GM21723 (cell line): ENCODE data around the gene TTC28.
"Not testable (repeated sequence)": the region's sequence is repeated elsewhere in the genome, so short reads cannot be mapped to it uniquely, and the experiment has no call there.

Source experiments
- ATAC-seq: cut with Tn5 transposase; IDR thresholded peaks from one replicate; pipeline ENCODE4 v1.9.1; 2021; ENCODE audit warnings: mild to moderate bottlenecking, moderate library complexity; ENCODE audit not compliant: unreplicated experiment

The TTC28 gene

GRCh38 chr22:28077166-28077565, 602.5 kb downstream of the TTC28 start:
- ATAC-seq, result no peak

DNA sequence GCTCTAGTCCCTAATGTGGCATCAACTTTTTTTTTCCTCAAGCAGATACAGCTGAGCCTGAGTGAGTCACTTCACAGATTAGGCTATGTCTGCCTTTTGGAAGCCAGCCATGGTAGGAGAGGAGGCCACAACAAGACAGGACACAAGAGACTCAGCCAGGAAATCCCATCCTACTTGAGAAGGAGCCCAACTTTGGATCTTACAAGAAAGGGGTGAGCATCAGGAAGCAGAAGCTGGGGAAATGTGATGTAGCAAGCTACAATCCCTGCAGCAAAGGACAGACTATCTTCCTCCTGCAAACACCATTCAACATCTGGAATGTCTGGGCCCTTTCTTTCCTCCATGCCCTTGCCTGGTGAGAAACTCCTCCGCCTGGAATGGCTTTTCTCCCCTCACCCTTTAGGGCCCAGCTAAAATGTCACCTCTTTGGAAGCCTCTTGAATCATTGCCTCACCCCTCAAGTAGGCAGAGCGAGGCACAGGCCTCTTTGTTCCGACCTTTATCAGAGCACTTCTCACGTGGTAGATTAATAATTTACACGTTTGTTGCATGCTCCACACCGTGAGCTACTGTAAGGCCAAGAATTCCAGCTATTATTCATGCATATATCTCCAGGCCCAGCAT, 604.2 kb downstream of the TTC28 start:
- no peak for ATAC-seq

DNA sequence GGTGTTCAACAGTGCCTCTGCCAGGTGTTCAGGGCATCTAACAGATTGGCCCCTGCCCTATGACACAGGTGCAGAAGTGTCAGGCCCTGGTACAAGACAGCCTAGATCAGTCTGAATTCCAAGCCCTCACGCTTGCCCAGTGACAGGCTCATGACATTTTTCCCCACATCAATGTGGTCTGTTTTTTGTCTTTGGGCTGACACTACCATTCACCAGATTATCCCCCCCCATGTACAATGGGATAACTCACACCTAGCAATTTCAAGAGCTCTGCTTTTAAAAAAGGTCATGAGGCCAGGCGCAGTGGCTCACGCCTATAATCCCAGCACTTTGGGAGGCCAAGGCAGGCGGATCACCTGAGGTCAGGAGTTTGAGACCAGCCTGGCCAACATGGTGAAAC, 605.1 kb downstream of the TTC28 start:
- no peak for ATAC-seq

- ATAC-seq, result no peak
Observed at GRCh38 chr22:28072066-28072465, 607.6 kb downstream of the TTC28 start.

- no peak for ATAC-seq
Observed at GRCh38 chr22:28068826-28069225, 610.8 kb downstream of the TTC28 start.

- ATAC-seq, result no peak
Observed at GRCh38 chr22:28064920-28065319, 614.7 kb downstream of the TTC28 start.

DNA sequence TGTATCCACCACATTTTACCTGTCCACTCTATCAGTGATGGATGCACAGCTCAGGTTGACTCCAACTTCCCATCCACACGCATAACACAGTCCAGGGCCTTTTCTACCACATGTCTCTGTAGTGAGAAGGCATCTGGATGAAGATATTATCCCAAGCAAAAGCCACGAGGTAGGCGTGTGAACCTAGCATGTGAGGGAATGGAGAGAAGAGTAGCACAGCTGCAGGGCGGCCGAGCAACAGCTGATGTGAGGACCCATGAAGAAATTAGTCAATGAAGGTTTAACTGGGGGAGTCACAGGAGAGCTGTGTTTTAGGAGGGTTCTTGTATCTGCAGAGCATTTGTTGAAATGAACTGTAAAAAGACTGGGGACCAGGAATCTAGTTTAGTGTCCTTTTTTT, 616.0 kb downstream of the TTC28 start:
- ATAC-seq, result no peak

DNA sequence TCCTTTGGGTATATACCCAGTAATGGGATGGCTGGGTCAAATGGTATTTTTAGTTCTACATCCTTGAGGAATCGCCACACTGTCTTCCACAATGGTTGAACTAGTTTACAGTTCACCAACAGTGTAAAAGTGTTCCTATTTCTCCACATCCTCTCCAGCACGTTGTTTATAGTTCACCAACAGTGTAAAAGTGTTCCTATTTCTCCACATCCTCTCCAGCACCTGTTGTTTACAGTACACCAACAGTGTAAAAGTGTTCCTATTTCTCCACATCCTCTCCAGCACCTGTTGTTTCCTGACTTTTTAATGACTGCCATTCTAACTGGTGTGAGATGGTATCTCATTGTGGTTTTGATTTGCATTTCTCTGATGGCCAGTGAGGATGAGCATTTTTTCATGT, 619.0 kb downstream of the TTC28 start:
- ATAC-seq, result not testable (repeated sequence)

DNA sequence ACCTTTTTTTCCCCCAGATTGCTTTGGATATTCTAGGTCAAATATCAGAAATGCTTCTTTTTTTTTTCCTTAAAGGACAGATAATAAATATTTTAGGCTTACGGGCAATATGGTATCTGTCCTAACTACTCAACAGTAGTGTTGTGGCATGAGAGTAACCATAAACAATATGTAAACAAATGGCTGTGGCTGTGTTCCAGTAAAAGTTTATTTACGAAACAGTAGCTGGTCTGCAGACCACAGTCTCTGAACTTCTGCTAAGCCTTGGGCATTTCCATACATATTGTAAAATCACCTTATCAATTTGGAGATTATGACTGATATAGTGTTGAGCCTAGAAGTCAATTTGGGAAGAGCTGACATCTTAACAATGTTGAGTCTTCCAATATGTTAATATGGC, 621.6 kb downstream of the TTC28 start:
- no peak for ATAC-seq

DNA sequence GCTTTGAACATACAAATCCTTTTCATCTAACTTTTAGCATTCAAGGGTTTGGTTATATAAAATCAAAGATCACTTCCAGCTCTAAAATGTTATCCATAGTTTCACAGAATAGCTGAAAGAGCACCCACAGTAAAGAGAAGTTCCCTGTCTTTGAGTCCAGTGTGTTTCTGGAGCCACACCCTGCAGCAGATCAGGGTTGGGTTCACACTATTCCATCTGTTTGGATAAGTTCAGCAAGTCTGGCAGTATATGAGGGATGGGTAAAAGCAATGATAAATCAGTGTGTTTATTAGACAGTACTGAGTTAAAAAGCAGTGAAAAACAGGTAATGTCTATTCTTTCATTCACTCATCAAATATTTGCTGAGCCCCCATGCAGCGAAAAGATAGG, 624.8 kb downstream of the TTC28 start:
- no peak for ATAC-seq

- no peak for ATAC-seq
Observed at GRCh38 chr22:28053896-28054818, 625.5 kb downstream of the TTC28 start.

DNA sequence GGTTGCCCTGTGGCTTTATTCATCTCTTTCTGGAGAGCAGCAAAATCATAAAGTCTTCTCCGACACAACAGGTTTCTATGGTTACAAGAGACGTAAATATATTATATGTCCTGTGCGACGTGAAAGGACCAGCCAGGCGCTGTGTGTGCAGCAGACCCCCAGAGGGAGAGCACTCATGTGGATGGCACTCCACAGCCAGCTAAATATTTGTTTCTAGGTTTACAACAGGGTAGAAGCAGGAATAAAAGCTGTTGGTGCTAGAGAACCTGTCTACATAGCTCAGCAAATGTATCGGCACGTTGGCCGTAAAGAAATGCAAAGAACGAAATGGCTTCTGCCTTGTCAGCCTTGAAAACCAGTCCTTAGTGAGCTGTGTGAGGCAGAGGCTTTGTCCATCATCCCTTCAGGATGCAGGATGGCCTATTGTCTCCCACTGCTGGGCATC, 626.8 kb downstream of the TTC28 start:
- no peak for ATAC-seq

DNA sequence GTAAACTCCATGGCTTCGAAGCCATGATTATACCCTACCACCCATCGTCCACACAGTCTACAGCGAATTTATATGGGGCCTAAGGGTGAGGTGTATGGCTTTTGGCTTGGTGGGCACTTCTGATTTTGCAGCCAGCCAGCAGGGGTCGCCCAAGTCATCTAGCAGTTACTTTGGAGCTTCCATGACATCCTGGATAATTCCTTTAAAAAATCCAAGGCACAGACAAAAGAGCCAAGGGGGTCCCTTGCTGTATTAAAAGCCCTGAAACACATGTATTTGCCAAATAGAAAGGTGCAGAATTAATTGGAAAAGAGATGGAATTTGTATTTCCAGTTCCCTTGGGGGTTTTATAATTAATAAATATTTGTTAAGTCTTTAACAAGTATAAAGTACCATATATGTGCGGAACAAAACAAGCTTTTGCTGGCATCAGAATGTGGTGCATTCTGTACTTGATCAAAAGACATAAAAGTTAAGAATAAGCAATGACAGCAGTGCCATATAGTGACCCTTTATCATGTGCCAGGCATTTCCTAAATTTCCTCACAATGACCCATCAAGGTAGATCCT, 627.8 kb downstream of the TTC28 start:
- no peak for ATAC-seq

DNA sequence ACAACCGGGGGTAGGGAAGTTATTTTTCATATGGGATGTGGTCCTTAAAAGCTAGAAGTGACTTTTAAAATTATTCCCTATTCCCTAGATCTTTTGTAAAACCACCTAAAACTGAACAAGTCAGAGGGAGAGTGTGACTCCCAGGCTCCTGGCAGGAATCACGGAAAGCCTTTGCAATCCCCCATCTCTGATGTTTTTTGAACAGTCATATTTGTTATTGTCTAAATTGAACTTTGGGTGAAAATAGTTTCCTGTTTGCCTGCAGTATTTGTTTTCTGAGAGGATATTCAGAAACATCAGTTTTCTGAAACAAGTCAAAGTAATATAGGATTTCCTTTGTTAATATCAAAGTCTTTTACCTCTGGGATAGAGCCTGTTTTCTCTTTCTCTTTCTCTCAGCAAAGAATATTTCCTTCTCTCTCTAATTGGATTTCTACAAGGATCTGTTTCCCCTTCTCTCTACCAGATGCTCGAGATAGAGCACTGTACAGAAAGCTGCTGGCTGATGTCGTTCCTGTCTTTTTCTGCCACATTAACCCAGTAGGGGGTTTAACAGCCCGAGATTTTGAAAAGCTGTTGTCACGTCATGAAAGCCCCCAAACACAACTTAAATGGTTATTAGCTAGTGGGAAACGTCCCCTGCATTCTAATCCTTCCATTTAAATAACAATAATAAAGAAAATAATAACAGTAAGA, 628.4 kb downstream of the TTC28 start:
- ATAC-seq, result no peak

DNA sequence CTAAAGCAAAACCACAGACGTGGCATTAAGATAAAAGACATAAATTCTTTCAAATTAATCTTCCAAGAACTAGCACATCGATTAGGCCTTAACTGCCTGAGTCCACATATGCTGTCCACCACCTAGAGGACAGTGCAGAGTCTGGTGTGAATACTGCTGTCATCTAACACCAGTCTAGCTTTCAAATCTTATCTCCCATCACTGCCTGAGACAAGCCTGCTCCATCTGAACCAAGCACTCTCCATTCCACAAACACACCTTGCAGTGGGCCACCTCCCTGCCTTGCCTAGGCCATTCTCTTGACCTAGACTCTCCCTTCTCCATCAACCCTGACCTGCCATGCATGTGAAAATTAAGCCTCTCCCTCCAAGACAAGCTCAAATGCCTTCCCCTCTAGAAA, 631.1 kb downstream of the TTC28 start:
- ATAC-seq, result no peak

DNA sequence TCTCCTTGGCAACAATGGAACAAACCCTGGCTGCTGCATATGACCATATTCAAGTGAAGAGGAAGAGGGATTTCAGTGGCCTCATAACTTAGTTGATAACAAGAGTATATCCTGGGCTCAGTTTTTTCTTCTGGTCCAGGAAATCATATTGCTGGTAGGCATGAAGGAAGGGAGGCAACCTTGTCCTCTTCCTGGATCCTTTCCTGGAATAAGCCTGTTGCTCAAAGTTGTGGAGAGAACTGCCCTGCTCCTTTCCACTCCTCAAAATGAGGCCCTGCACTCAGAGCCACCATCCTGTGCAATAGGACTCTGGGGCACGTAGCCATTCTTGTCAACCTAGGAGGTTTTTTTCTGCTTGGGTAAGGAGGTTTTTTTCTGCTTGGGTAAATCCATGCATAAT, 631.9 kb downstream of the TTC28 start:
- no peak for ATAC-seq

GRCh38 chr22:28046100-28046499, 633.5 kb downstream of the TTC28 start:
- ATAC-seq, result no peak

DNA sequence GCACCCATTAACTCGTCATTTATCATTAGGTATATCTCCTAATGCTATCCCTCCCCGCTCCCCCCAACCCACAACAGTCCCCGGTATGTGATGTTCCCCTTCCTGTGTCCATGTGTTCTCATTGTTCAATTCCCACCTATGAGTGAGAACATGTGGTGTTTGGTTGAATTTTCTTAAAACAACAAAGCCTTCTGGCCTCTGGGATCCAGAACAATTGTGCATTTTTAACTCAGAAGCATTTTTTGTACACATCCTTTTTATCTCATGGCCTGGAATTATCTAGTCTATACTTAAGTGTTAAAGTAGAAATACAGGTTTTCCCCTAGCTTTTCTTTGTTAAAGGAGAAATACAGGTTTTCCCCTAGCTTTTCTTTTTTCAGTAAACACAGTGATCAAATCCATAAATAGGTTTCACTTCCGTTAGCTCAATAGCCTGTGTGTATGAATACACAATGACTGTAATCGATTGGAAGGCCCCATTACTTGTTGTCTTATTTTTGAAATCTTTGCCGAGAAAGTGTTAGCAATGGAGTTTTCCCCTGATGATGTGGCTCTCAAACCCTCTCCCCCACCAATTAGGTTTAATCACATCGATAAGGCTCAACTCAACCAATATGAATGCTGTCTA, 635.0 kb downstream of the TTC28 start:
- no peak for ATAC-seq

GRCh38 chr22:28043266-28043665, 636.4 kb downstream of the TTC28 start:
- no peak for ATAC-seq

DNA sequence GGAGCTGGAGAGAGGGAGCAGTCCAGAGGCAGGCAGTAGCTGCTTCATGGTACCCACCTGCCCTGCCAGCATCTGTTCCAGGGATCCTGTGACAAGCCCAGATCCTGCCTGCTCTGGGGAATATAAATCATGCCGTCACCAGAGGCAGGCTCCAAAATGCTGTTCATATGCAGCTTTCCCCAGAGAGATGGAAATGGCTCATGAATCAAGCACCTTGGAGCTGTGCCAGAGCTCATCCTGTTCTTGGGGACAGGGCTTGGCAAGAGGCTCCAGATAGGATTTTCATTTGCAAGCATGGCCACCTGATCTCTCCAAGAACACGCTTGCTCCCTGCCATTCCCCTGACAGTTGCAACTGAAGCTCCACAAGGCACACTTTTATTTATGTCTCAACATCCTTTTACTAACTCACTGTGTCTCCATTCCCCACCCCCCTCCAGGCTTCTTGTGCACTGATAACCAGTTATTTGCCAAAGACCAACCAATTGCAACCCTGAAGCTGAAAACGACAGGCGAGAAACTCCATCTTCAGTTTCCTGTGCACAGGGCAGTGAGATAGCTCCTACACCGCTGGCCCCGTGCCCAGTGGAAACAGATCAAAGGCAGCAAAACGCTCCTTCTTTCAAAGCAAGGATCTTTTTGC, 644.8 kb downstream of the TTC28 start:
- ATAC-seq, result no peak
